Esophagus muscularis mucosa (tissue), 4 donors: Measurements from ENCODE around the gene PI4K2B.

Source experiments
- EP300 ChIP-seq: sonication (generic); formaldehyde crosslinking; IDR thresholded peaks from one replicate; pipeline ENCODE4 v1.6.1; 2017; ENCODE audit warnings: antibody characterized with exemption
- POLR2A ChIP-seq: fragments of 450-650 bp; IDR thresholded peaks from one replicate; pipeline ENCODE4 v1.6.1; 2017; ENCODE audit warnings: antibody characterized with exemption, moderate library complexity, mild to moderate bottlenecking, low read depth
- TF ChIP-seq, protein P1 (sequence below), 3 experiments: fragments of 200-600 bp in 2 of 3; fragments of 450-650 bp in 1 of 3; sonication (generic) in 2 of 3; IDR thresholded peaks; one replicate each; pipeline ENCODE4 v1.5.1; 2017 to 2019; ENCODE audit warnings: antibody characterized with exemption in 3 of 3, mild to moderate bottlenecking in 2 of 3, moderate library complexity in 1 of 3

DNA sequence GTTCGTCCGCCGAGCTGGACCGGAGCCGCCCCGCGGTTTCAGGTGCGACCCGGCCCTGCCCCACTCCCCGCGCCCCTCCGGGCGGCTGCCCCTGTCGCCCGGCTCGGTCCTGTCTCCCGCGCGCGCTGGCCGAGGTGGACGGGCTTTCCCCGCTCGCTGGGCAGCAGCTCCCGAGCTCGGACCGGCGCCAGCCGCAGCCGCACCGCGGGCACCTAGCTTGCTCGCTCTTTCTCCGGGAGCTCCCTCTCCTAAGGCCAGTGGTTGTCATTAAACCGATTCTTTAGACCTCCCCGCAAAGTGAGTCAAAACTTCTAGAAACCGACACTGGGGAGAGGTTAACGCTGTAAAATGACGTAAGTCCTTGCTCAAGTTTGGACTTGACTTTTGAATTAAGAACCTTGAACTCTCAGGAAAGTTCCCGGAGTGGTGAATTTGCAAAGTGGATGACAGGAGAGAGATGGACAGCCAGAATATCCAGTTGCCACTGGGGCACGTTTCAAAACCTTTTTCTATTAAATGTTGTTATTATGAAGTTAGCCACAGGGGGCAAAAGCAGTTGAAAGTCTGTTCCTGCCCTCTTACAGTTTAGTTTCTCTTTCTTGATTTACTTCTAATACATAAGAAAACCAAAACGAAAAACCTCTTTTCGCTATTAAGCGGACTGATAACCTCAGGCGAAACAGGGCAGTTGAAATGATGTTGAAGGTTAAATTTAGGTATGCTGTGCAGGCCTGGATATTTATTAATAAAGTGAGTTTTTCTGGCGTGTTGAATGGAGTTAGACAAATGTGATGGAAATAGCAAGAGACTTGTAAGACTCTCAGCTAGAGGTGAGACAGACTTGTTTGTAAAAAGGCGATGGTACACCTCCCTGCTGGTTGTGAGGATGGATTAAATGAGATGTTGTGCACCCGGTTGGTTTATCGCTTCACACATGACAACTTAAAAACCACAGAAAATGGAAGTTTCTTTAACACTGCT lies 847 bp downstream of the PI4K2B start:
- TF ChIP-seq, protein P1, sequence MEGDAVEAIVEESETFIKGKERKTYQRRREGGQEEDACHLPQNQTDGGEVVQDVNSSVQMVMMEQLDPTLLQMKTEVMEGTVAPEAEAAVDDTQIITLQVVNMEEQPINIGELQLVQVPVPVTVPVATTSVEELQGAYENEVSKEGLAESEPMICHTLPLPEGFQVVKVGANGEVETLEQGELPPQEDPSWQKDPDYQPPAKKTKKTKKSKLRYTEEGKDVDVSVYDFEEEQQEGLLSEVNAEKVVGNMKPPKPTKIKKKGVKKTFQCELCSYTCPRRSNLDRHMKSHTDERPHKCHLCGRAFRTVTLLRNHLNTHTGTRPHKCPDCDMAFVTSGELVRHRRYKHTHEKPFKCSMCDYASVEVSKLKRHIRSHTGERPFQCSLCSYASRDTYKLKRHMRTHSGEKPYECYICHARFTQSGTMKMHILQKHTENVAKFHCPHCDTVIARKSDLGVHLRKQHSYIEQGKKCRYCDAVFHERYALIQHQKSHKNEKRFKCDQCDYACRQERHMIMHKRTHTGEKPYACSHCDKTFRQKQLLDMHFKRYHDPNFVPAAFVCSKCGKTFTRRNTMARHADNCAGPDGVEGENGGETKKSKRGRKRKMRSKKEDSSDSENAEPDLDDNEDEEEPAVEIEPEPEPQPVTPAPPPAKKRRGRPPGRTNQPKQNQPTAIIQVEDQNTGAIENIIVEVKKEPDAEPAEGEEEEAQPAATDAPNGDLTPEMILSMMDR (IDR thresholded peaks at IDR 0.05), result peak in 2 of 3 experiments; percentile 37 to 58
- TF ChIP-seq EP300 (no peak), POLR2A (no peak)
